ENCODE results near the gene GJD4.

The GJD4 gene

GRCh38 chr10:35652824-35653223, 47.7 kb downstream of the GJD4 start:
- DNase-seq = no peak

GRCh38 chr10:35657621-35658020, 52.5 kb downstream of the GJD4 start:
- DNase-seq = no peak
